Thoracic aorta (tissue), 2 donors: Measurements from ENCODE around the gene CCN6. TPM values are rescaled to one million over a fixed set of nuclear protein-coding genes. Genes with fewer than 3 reads are reported as not detected.

Experiments
- ATAC-seq: fragments of 150-250 bp; one replicate; pipeline ENCODE4 v1.8.0; 2017; ENCODE audit warnings: low read depth; ENCODE audit not compliant: insufficient number of reproducible peaks, low FRiP score
- DNase-seq: peaks from one replicate; pipeline ENCODE4 v3.0.0-alpha.2; 2020; ENCODE audit warnings: low spot score
- H3K27ac ChIP-seq, 2 donors: fragments of 200-600 bp; sonication (generic); 1 replicate in 1 of 2; 2 replicates in 1 of 2; pipeline ENCODE4 v1.5.1; 2016; ENCODE audit warnings: mild to moderate bottlenecking in 2 of 2, moderate library complexity in 2 of 2
- H3K27me3 ChIP-seq: fragments of 200-600 bp; sonication (generic); replicated peaks from 2 replicates; pipeline ENCODE4 v1.6.0; 2016; ENCODE audit warnings: mild to moderate bottlenecking; ENCODE audit not compliant: insufficient read depth
- H3K36me3 ChIP-seq: fragments of 200-600 bp; sonication (generic); one replicate; pipeline ENCODE4 v1.5.1; 2016
- H3K4me1 ChIP-seq, 2 donors: fragments of 200-600 bp; sonication (generic); 1 replicate in 1 of 2; 2 replicates in 1 of 2; pipeline versions ENCODE4 v1.5.1 to v1.6.0; 2016; ENCODE audit warnings: low read depth in 2 of 2, mild to moderate bottlenecking in 1 of 2; ENCODE audit not compliant: control insufficient read depth in 1 of 2
- H3K4me3 ChIP-seq: fragments of 200-600 bp; sonication (generic); 2 replicates; pipeline ENCODE4 v1.5.1; 2016; ENCODE audit warnings: mild to moderate bottlenecking
- H3K9me3 ChIP-seq: fragments of 200-600 bp; sonication (generic); 2 replicates; pipeline ENCODE4 v1.5.1; 2016
- total RNA-seq, 2 donors: library from RNA; depleted of rRNA; stranded (reverse); fragments of >200 nt; gene quantifications; one replicate each; pipeline versions ENCODE4 v1.1.0 to v1.2.3, GENCODE V29; 2016
- TF ChIP-seq, protein P1 (sequence below): fragments of 200-600 bp; sonication (generic); IDR thresholded peaks from one replicate; pipeline ENCODE4 v1.5.1; 2019; ENCODE audit warnings: antibody characterized with exemption

Gene CCN6
- total RNA-seq, 2 donors from 2014 or later, result not detected

GRCh38 chr6:112016320-112016719 lies 37.6 kb upstream of the CCN6 start:
- Histone ChIP-seq H3K27ac (peak overlapping the region in 1 of 2 donors; percentile 13), H3K4me1 (peaks cover 22 to 51% of the 10 kb centered on the region in 2 donors), H3K27me3 (no peaks in the 10 kb centered on the region), H3K9me3 (no peaks in the 10 kb centered on the region), H3K4me3 (no peak overlapping the region), H3K36me3 (no peaks in the 10 kb centered on the region)
- TF ChIP-seq, protein P1, sequence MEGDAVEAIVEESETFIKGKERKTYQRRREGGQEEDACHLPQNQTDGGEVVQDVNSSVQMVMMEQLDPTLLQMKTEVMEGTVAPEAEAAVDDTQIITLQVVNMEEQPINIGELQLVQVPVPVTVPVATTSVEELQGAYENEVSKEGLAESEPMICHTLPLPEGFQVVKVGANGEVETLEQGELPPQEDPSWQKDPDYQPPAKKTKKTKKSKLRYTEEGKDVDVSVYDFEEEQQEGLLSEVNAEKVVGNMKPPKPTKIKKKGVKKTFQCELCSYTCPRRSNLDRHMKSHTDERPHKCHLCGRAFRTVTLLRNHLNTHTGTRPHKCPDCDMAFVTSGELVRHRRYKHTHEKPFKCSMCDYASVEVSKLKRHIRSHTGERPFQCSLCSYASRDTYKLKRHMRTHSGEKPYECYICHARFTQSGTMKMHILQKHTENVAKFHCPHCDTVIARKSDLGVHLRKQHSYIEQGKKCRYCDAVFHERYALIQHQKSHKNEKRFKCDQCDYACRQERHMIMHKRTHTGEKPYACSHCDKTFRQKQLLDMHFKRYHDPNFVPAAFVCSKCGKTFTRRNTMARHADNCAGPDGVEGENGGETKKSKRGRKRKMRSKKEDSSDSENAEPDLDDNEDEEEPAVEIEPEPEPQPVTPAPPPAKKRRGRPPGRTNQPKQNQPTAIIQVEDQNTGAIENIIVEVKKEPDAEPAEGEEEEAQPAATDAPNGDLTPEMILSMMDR, result no peak
- no peak for DNase-seq
- peak; percentile 29 for ATAC-seq

DNA sequence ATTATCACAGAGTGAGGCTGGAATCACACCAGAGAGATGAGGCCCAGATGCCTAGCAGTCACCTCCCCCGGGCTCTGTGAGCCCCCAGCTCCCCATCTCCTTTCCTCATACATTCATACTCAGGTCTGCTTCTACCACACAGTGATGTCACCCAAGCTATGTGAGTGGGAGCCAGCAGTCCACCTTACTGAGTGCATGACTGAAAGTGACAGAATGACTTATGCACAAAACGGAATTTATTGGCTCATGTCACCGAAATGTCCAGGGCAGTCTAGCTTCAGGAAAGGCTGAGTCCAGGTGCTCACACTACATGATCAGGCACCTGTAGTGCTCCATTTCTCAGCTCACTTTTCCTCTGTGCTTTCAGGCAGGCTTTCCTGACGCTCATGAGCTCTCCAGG lies 36.7 kb upstream of the CCN6 start:
- DNase-seq (no peak), ATAC-seq (no peak)
- Histone ChIP-seq H3K9me3 (no peaks in the 10 kb centered on the region), H3K4me3 (no peak overlapping the region), H3K36me3 (no peaks in the 10 kb centered on the region), H3K27me3 (no peaks in the 10 kb centered on the region), H3K4me1 (peaks cover 22 to 51% of the 10 kb centered on the region in 2 donors), H3K27ac (no peak overlapping the region)
- TF ChIP-seq, protein P1, result no peak

DNA sequence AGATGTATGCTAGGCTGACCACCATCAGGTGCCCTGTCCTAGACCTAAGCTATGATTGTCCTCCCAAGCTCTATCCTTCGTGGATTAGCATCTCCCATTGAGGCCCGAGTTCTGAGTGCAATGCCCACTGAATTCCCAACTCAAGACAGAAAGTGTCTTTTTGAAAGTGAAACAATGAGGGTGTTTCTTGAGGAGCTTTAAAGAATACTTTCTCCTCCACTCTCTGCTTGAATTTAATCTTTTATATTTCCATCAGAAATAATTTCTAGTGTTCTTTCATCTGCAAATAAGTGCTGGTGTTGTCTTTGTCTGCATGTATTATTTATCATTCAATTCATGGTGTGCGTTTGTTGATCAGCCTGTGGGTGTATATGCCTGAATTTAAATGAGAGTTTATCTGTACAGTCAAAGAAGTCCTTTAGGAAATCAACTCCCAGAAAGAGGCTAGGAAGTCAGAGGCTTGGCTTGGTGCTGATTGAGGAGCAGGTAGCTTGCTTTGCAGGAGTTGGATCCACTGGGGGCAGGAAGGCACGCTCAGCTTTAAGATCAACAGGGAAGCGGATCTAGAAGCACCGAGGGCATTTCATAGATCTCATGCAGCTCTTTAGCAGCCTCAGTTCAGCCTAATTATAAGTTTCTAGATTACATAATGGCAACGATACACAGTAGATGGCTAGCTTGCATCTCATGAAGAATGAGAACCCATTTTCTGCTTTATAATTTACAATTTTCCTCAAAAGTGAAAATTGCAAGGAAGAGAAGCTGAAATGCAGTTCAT lies 36.0 kb upstream of the CCN6 start:
- Histone ChIP-seq H3K4me1 (peaks cover 22 to 51% of the 10 kb centered on the region in 2 donors), H3K36me3 (no peaks in the 10 kb centered on the region), H3K4me3 (no peak overlapping the region), H3K27ac (no peak overlapping the region), H3K27me3 (no peaks in the 10 kb centered on the region), H3K9me3 (no peaks in the 10 kb centered on the region)
- TF ChIP-seq, protein P1, result no peak
- DNase-seq (no peak), ATAC-seq (no peak)

DNA sequence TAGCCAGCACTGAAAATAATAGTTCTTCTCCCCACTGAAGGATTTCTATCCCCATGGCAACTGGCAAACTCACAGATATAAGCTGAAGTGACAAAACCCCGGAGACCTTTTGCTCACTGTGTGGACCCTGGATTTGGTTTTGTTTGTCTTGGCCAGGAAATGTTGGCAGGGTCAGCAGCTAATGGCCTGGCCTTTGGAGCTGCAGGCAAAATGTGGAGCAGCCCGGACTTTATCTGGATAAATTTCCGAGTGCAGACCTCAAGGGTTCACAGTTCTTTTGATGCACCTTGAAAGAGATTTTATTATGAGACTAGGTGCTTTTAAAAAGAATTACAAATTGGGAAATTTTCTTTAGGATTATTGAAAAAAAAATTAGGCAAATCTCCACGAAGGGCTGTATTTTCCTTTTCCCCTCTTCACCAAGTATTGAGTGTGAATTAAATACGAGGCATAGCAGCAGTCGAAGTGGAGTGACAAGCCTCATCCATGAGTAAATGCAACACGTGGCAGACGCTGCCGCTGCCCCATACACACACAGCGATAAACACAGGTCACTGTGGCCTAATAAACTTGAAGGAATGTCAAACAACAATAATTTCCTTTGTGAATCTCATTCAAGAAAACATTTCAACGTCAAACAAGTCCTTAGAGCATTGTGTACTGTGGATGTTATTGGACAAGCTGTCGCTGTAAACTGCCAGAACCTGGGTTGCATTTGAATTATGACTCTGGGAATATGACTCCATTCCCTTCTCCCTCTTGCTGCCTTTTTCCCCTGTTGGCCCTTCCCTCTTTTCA lies 35.1 kb upstream of the CCN6 start:
- TF ChIP-seq, protein P1, result no peak
- DNase-seq (peak; percentile 19), ATAC-seq (no peak)
- peaks cover 21 to 51% of the 10 kb centered on the region in 2 donors for H3K4me1 ChIP-seq
- H3K9me3 ChIP-seq, result no peaks in the 10 kb centered on the region
- no peaks in the 10 kb centered on the region for H3K36me3 ChIP-seq
- peak overlapping the region; percentile 5 to 25 for H3K27ac ChIP-seq
- H3K4me3 ChIP-seq, result peak overlapping the region; percentile 4
- no peaks in the 10 kb centered on the region for H3K27me3 ChIP-seq

- Histone ChIP-seq H3K27ac (peak overlapping the region; percentile 5 to 25), H3K4me1 (peaks cover 14 to 44% of the 10 kb centered on the region in 2 donors), H3K4me3 (no peak overlapping the region), H3K9me3 (no peaks in the 10 kb centered on the region), H3K27me3 (no peaks in the 10 kb centered on the region), H3K36me3 (no peaks in the 10 kb centered on the region)
- DNase-seq (no peak), ATAC-seq (no peak)
- TF ChIP-seq, protein P1, result no peak
Observed at GRCh38 chr6:112019589-112019988, 34.3 kb upstream of the CCN6 start.
